HG02938 (cell line): ENCODE measurements around the gene FAXDC2.
"Not testable (repeated sequence)": the region's sequence is repeated elsewhere in the genome, so short reads cannot be mapped to it uniquely, and the experiment has no call there.

Source experiments
- ATAC-seq: cut with Tn5 transposase; IDR thresholded peaks from one replicate; pipeline ENCODE4 v1.9.1; 2021; ENCODE audit warnings: mild to moderate bottlenecking, moderate library complexity; ENCODE audit not compliant: unreplicated experiment

FAXDC2 gene

GRCh38 chr5:154862766-154863165, 12.4 kb upstream of the FAXDC2 start:
- ATAC-seq: no peak

GRCh38 chr5:154861946-154862345, 11.5 kb upstream of the FAXDC2 start:
- ATAC-seq: no peak

- no peak for ATAC-seq
These were observed 10.4 kb upstream of the FAXDC2 start for GRCh38 chr5:154860765-154861164.

- no peak for ATAC-seq
These were observed 9.7 kb upstream of the FAXDC2 start for GRCh38 chr5:154860123-154860522.

GRCh38 chr5:154858972-154859871, 8.8 kb upstream of the FAXDC2 start:
- no peak for ATAC-seq

- ATAC-seq: peak; percentile 68
These were observed 8.0 kb upstream of the FAXDC2 start, which contains the start of gene CNOT8 for GRCh38 chr5:154858297-154858971. Gene CNOT8 (plus strand): TSS chr5:154858627. CDS start chr5:154863279, 4,652 bp downstream.

GRCh38 chr5:154857530-154858296, 7.3 kb upstream of the FAXDC2 start:
- peak; percentile 64 for ATAC-seq

GRCh38 chr5:154851351-154851750, 948 bp upstream of the FAXDC2 start:
- no peak for ATAC-seq

- ATAC-seq: no peak
These were observed 607 bp downstream of the FAXDC2 start for GRCh38 chr5:154849791-154850201.

- ATAC-seq: no peak
These were observed 1.1 kb downstream of the FAXDC2 start for GRCh38 chr5:154849264-154849785.

- ATAC-seq: no peak
These were observed 5.6 kb downstream of the FAXDC2 start for GRCh38 chr5:154844809-154845208.

GRCh38 chr5:154842689-154843530, 7.5 kb downstream of the FAXDC2 start:
- ATAC-seq: no peak

GRCh38 chr5:154841273-154841661, 9.1 kb downstream of the FAXDC2 start:
- ATAC-seq: no peak

GRCh38 chr5:154840435-154841272, 9.7 kb downstream of the FAXDC2 start:
- ATAC-seq: no peak

GRCh38 chr5:154837009-154837901, 13.1 kb downstream of the FAXDC2 start:
- no peak for ATAC-seq

GRCh38 chr5:154836225-154836624, 14.2 kb downstream of the FAXDC2 start:
- ATAC-seq: no peak

GRCh38 chr5:154835701-154836052, 14.7 kb downstream of the FAXDC2 start:
- not testable (repeated sequence) for ATAC-seq

GRCh38 chr5:154834053-154834452, 16.4 kb downstream of the FAXDC2 start:
- no peak for ATAC-seq
